ENCODE data around the gene ANKHD1. TPM values are rescaled to one million over a fixed set of nuclear protein-coding genes. Genes with fewer than 3 reads are reported as not detected.

The ANKHD1 gene
- total RNA-seq, 2 experiments from 2014 or later, result 90.6 to 143 TPM

- Histone ChIP-seq H3K4me3 (ENCODE audit: low read depth, low read length, poor library complexity, severe bottlenecking) (no peak overlapping the region), H3K27ac (ENCODE audit: low read depth, low read length, poor library complexity, severe bottlenecking) (no peak overlapping the region), H3K36me3 (ENCODE audit: insufficient read depth, low read length) (peaks cover 36% of the 10 kb centered on the region), H2AFZ (ENCODE audit: low read length) (no peak overlapping the region), H3K4me1 (ENCODE audit: insufficient read depth, low read length, poor library complexity, severe bottlenecking) (peaks cover 5% of the 10 kb centered on the region), H4K20me1 (ENCODE audit: insufficient read depth, low read length) (no peaks in the 10 kb centered on the region), H3K9me3 (ENCODE audit: low read length) (no peaks in the 10 kb centered on the region), H3K4me2 (ENCODE audit: low read length) (no peak overlapping the region), H3K79me2 (ENCODE audit: insufficient read depth, low read depth, low read length) (peaks cover 4% of the 10 kb centered on the region), H3K9me2 (ENCODE audit: insufficient read depth, low read length) (no peaks in the 10 kb centered on the region)
- intact Hi-C loops (cut with micrococcal nuclease; ENCODE audit: unreplicated experiment), result no loop called here
- DNase-seq (ENCODE audit: low spot score), result no peak
- ChIA-PET POLR2A (interaction anchor here (0.6 kb wide), 1 partner anchor 1113 kb away, joined by 5 read pairs; no protein-coding TSS in a partner anchor), CTCF (ENCODE audit: unreplicated experiment) (no interaction called here)
- BruUV-seq (replicated peaks), result no TSS peak
- TF ChIP-seq EZH2phosphoT487 (IDR thresholded peaks at IDR 0.05; ENCODE audit: borderline replicate concordance, low read depth, low read length), result no peak
- no peak for TF ChIP-seq CTCF (conservative IDR thresholded peaks at IDR 0.05; ENCODE audit: low read length)
Measured at GRCh38 chr5:140571105-140571504, 169.5 kb downstream of the ANKHD1 start.

- CTCF ChIA-PET (ENCODE audit: unreplicated experiment), result no interaction called here
- no TSS peak for BruUV-seq (replicated peaks)
Measured at GRCh38 chr5:140573683-140574082, 172.1 kb downstream of the ANKHD1 start.

More at GRCh38 chr5:140573683-140574082, 172.1 kb downstream of the ANKHD1 start:
- Histone ChIP-seq H3K79me2 (ENCODE audit: insufficient read depth, low read depth, low read length) (no peaks in the 10 kb centered on the region), H3K4me3 (ENCODE audit: low read depth, low read length, poor library complexity, severe bottlenecking) (no peak overlapping the region), H4K20me1 (ENCODE audit: insufficient read depth, low read length) (no peaks in the 10 kb centered on the region), H3K9me3 (ENCODE audit: low read length) (no peaks in the 10 kb centered on the region), H3K36me3 (ENCODE audit: insufficient read depth, low read length) (peaks cover 10% of the 10 kb centered on the region; the same call in 1 of the 2 replicates), H3K4me1 (ENCODE audit: insufficient read depth, low read length, poor library complexity, severe bottlenecking) (peaks cover 4% of the 10 kb centered on the region), H3K4me2 (ENCODE audit: low read length) (no peak overlapping the region), H2AFZ (ENCODE audit: low read length) (no peak overlapping the region), H3K9me2 (ENCODE audit: insufficient read depth, low read length) (no peaks in the 10 kb centered on the region), H3K27ac (ENCODE audit: low read depth, low read length, poor library complexity, severe bottlenecking) (no peak overlapping the region)
- DNase-seq (ENCODE audit: low spot score), result no peak
- intact Hi-C loops (cut with micrococcal nuclease; ENCODE audit: unreplicated experiment), result no loop called here
- TF ChIP-seq EZH2phosphoT487 (IDR thresholded peaks at IDR 0.05; ENCODE audit: borderline replicate concordance, low read depth, low read length) (no peak), CTCF (conservative IDR thresholded peaks at IDR 0.05; ENCODE audit: low read length) (no peak)
- POLR2A ChIA-PET, result interaction anchor here (0.9 kb wide), 2 partner anchors 27 to 68 kb away, joined by 3 to 4 read pairs; partner anchors contain the start of gene EIF4EBP3

All from OCI-LY7 (cell line).